Measurements from ENCODE around the gene CNOT2.

The CNOT2 gene

GRCh38 chr12:70245458-70245857, 2.2 kb downstream of the CNOT2 start:
- Histone ChIP-seq H3K27me3 (ENCODE audit: insufficient read depth, poor library complexity, severe bottlenecking) (no peaks in the 10 kb centered on the region), H3K27ac (replicated peaks) (no peak overlapping the region), H3K4me3 (replicated peaks; ENCODE audit: insufficient read depth, low read length) (no peak overlapping the region)
- TF ChIP-seq SPI1 (IDR thresholded peaks at IDR 0.05; ENCODE audit: borderline replicate concordance, low read depth) (no peak), GABPA (IDR thresholded peaks at IDR 0.05; ENCODE audit: low read depth) (no peak)
- TF ChIP-seq, protein P1, sequence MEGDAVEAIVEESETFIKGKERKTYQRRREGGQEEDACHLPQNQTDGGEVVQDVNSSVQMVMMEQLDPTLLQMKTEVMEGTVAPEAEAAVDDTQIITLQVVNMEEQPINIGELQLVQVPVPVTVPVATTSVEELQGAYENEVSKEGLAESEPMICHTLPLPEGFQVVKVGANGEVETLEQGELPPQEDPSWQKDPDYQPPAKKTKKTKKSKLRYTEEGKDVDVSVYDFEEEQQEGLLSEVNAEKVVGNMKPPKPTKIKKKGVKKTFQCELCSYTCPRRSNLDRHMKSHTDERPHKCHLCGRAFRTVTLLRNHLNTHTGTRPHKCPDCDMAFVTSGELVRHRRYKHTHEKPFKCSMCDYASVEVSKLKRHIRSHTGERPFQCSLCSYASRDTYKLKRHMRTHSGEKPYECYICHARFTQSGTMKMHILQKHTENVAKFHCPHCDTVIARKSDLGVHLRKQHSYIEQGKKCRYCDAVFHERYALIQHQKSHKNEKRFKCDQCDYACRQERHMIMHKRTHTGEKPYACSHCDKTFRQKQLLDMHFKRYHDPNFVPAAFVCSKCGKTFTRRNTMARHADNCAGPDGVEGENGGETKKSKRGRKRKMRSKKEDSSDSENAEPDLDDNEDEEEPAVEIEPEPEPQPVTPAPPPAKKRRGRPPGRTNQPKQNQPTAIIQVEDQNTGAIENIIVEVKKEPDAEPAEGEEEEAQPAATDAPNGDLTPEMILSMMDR (IDR thresholded peaks at IDR 0.05; ENCODE audit: insufficient read depth, low read length), result no peak
- no peak for DNase-seq (ENCODE audit: low read depth in 1 of 2, low spot score in 1 of 2)

DNA sequence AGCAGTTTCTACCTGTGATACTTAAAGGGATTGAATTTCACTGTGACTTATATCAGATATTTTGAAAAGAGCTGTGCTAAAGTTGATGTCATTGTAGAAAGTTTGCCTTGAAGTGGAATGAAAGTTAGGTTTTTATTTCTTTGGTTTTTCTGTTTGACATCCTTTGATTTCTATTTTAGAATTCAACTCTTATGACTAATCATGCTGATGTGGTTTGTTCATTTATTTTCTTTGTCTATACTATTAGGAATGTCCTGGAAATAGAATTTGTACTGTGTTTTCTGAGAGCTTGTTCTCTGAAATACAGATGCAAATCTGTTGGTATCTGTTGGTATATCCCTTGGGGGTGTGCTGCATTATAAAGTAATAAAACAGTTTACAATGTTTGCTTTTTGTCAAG, 3.3 kb downstream of the CNOT2 start:
- Histone ChIP-seq H3K27ac (replicated peaks) (no peak overlapping the region), H3K4me3 (replicated peaks; ENCODE audit: insufficient read depth, low read length) (no peak overlapping the region)
- TF ChIP-seq, protein P2, sequence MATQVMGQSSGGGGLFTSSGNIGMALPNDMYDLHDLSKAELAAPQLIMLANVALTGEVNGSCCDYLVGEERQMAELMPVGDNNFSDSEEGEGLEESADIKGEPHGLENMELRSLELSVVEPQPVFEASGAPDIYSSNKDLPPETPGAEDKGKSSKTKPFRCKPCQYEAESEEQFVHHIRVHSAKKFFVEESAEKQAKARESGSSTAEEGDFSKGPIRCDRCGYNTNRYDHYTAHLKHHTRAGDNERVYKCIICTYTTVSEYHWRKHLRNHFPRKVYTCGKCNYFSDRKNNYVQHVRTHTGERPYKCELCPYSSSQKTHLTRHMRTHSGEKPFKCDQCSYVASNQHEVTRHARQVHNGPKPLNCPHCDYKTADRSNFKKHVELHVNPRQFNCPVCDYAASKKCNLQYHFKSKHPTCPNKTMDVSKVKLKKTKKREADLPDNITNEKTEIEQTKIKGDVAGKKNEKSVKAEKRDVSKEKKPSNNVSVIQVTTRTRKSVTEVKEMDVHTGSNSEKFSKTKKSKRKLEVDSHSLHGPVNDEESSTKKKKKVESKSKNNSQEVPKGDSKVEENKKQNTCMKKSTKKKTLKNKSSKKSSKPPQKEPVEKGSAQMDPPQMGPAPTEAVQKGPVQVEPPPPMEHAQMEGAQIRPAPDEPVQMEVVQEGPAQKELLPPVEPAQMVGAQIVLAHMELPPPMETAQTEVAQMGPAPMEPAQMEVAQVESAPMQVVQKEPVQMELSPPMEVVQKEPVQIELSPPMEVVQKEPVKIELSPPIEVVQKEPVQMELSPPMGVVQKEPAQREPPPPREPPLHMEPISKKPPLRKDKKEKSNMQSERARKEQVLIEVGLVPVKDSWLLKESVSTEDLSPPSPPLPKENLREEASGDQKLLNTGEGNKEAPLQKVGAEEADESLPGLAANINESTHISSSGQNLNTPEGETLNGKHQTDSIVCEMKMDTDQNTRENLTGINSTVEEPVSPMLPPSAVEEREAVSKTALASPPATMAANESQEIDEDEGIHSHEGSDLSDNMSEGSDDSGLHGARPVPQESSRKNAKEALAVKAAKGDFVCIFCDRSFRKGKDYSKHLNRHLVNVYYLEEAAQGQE (IDR thresholded peaks at IDR 0.05; ENCODE audit: insufficient replicate concordance, low read depth), result no peak
- TF ChIP-seq, protein P1 (IDR thresholded peaks at IDR 0.05; ENCODE audit: insufficient read depth, low read length), result no peak
- TF ChIP-seq SPI1 (IDR thresholded peaks at IDR 0.05; ENCODE audit: borderline replicate concordance, low read depth) (no peak), POLR2AphosphoS5 (IDR thresholded peaks at IDR 0.05; ENCODE audit: low read depth) (no peak), GABPA (IDR thresholded peaks at IDR 0.05; ENCODE audit: low read depth) (no peak)

GRCh38 chr12:70247653-70248199, 4.5 kb downstream of the CNOT2 start:
- peak in 1 of 2 experiments; percentile 10 for DNase-seq (ENCODE audit: low read depth in 1 of 2, low spot score in 1 of 2)
- TF ChIP-seq POLR2AphosphoS5 (IDR thresholded peaks at IDR 0.05; ENCODE audit: low read depth) (no peak), GABPA (IDR thresholded peaks at IDR 0.05; ENCODE audit: low read depth) (no peak), SPI1 (IDR thresholded peaks at IDR 0.05; ENCODE audit: borderline replicate concordance, low read depth) (no peak)
- TF ChIP-seq, protein P1 (IDR thresholded peaks at IDR 0.05; ENCODE audit: insufficient read depth, low read length), result no peak
- TF ChIP-seq, protein P2 (IDR thresholded peaks at IDR 0.05; ENCODE audit: insufficient replicate concordance, low read depth), result no peak
- no peak overlapping the region for H3K4me3 ChIP-seq (replicated peaks; ENCODE audit: insufficient read depth, low read length)
- no peaks in the 10 kb centered on the region for H3K27me3 ChIP-seq (ENCODE audit: insufficient read depth, poor library complexity, severe bottlenecking)
- 0 out of 2 replicates have a peak overlapping the region, but pooled peaks have one; percentile 17 for H3K27ac ChIP-seq (replicated peaks)

More for the DNA sequence above, 3.3 kb downstream of the CNOT2 start:
- H3K27me3 ChIP-seq (ENCODE audit: insufficient read depth, poor library complexity, severe bottlenecking), result no peaks in the 10 kb centered on the region
- DNase-seq (ENCODE audit: low read depth in 1 of 2, low spot score in 1 of 2), result no peak

DNA sequence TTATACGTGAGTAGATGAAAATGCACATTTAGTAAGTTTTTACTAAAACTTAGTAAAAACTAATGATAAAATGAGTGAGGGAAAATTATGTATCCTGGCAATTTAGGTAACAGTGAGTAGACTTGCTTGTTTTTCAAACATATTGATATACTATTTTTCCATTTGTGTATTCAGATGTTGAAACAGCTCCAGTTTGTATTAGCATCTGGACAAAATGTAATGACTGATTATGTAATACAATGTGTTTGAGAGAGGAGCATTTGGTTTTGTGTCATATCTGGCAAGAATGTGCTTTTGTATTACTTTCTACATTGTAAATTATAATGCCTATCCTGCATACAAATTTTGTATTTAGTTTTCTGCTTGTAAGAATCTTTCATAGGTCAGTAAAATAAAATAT, 5.6 kb downstream of the CNOT2 start:
- no peak for TF ChIP-seq SPI1 (IDR thresholded peaks at IDR 0.05; ENCODE audit: borderline replicate concordance, low read depth)
- TF ChIP-seq GABPA (IDR thresholded peaks at IDR 0.05; ENCODE audit: low read depth), result no peak
- TF ChIP-seq, protein P1 (IDR thresholded peaks at IDR 0.05; ENCODE audit: insufficient read depth, low read length), result no peak
- TF ChIP-seq, protein P2 (IDR thresholded peaks at IDR 0.05; ENCODE audit: insufficient replicate concordance, low read depth), result no peak
- no peak for TF ChIP-seq POLR2AphosphoS5 (IDR thresholded peaks at IDR 0.05; ENCODE audit: low read depth)
- no peak overlapping the region for H3K4me3 ChIP-seq (replicated peaks; ENCODE audit: insufficient read depth, low read length)
- H3K27me3 ChIP-seq (ENCODE audit: insufficient read depth, poor library complexity, severe bottlenecking), result no peaks in the 10 kb centered on the region
- H3K27ac ChIP-seq (replicated peaks), result no peak overlapping the region
- no peak for DNase-seq (ENCODE audit: low read depth in 1 of 2, low spot score in 1 of 2)

All from HL-60 (cell line).